Hepatocyte (in vitro differentiated cells): ENCODE results near the gene CDHR1.

Experiments used
- CTCF ChIP-seq: fragments of 200-600 bp; sonication (generic); IDR thresholded peaks from 2 replicates; pipeline ENCODE4 v1.5.1; 2016; ENCODE audit warnings: antibody characterized with exemption, mild to moderate bottlenecking; ENCODE audit not compliant: poor library complexity
- EZH2 ChIP-seq: fragments of 200-600 bp; sonication (generic); IDR thresholded peaks from 2 replicates; pipeline ENCODE4 v1.6.1; 2016; ENCODE audit warnings: antibody characterized with exemption, mild to moderate bottlenecking, borderline replicate concordance
- EZH2phosphoT487 ChIP-seq: fragments of 200-600 bp; sonication (generic); IDR thresholded peaks from one replicate; pipeline ENCODE4 v1.6.1; 2018; ENCODE audit warnings: antibody characterized with exemption, mild to moderate bottlenecking, low read depth, moderate library complexity; ENCODE audit not compliant: unreplicated experiment, severe bottlenecking

DNA sequence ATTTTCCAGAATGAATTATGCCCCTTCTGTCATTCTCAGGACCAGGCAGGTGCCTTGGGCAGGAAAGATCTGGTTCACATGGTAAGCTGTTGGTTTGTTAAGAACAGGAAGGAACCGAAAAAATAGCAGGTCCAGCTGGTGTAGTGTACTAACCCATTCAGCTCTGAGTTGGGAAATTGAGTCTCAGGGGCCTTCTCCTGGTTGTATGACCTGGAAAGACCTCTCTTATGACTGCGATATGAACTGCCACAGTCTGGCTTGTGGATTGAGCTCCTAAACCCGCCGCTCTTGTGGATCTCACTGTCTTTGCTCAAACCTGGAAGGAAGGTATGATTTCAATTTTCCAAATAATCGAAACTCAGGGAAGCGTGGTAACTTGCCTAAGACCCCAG lies 42.5 kb downstream of the CDHR1 start:
- TF ChIP-seq EZH2 (no peak), CTCF (no peak), EZH2phosphoT487 (no peak)
